ENCODE data around the gene AMZ2. TPM values are rescaled to one million over a fixed set of nuclear protein-coding genes. Genes with fewer than 3 reads are reported as not detected.
"Not testable (repeated sequence)": the region's sequence is repeated elsewhere in the genome, so short reads cannot be mapped to it uniquely, and the experiment has no call there.

The AMZ2 gene
- total RNA-seq, 1 donor from 2014 or later, result 50.5 TPM

GRCh38 chr17:68204736-68205135 is 43.1 kb upstream of the AMZ2 start:
- no peak for TF ChIP-seq CTCF (IDR thresholded peaks at IDR 0.05)
- intact Hi-C loops (cut with DNase I), result no loop called here
- Histone ChIP-seq H3K27ac (peak overlapping the region; percentile 85), H3K27me3 (peaks cover 2% of the 10 kb centered on the region), H3K4me1 (peaks cover 8% of the 10 kb centered on the region), H3K9me3 (no peaks in the 10 kb centered on the region), H3K36me3 (peaks cover under 1% of the 10 kb centered on the region), H3K4me3 (peak overlapping the region; percentile 76)
- peak; percentile 78 for DNase-seq
- ATAC-seq, result peak; percentile 40

- intact Hi-C loops (cut with DNase I), result no loop called here
- Histone ChIP-seq H3K9me3 (no peaks in the 10 kb centered on the region), H3K36me3 (peaks cover 7% of the 10 kb centered on the region), H3K27ac (peak overlapping the region; percentile 85), H3K4me1 (peaks cover 3% of the 10 kb centered on the region), H3K4me3 (peak overlapping the region; percentile 76), H3K27me3 (no peaks in the 10 kb centered on the region)
- ATAC-seq, result peak; percentile 96
- peak; percentile 96 for DNase-seq
- TF ChIP-seq CTCF (IDR thresholded peaks at IDR 0.05), result peak; percentile 86
These were observed 42.5 kb upstream of the AMZ2 start for GRCh38 chr17:68205251-68205807.

GRCh38 chr17:68205808-68206720 is 41.8 kb upstream of the AMZ2 start:
- Histone ChIP-seq H3K36me3 (peaks cover 7% of the 10 kb centered on the region), H3K27ac (peak overlapping the region; percentile 85), H3K9me3 (no peaks in the 10 kb centered on the region), H3K27me3 (no peaks in the 10 kb centered on the region), H3K4me3 (peak overlapping the region; percentile 76), H3K4me1 (no peaks in the 10 kb centered on the region)
- no peak for TF ChIP-seq CTCF (IDR thresholded peaks at IDR 0.05)
- intact Hi-C loops (cut with DNase I), result no loop called here
- ATAC-seq (peak; percentile 52), DNase-seq (peak; percentile 76)

GRCh38 chr17:68207651-68208253 is 40.1 kb upstream of the AMZ2 start:
- TF ChIP-seq CTCF (IDR thresholded peaks at IDR 0.05), result no peak
- no peak overlapping the region for H3K4me3 ChIP-seq
- H3K9me3 ChIP-seq, result no peaks in the 10 kb centered on the region
- intact Hi-C loops (cut with DNase I), result no loop called here
- H3K27ac ChIP-seq, result no peak overlapping the region
- peaks cover 7% of the 10 kb centered on the region for H3K36me3 ChIP-seq
- H3K4me1 ChIP-seq, result no peaks in the 10 kb centered on the region
- no peaks in the 10 kb centered on the region for H3K27me3 ChIP-seq
- no peak for ATAC-seq
- no peak for DNase-seq

GRCh38 chr17:68208651-68209050 is 39.2 kb upstream of the AMZ2 start:
- H3K4me3 ChIP-seq; ATAC-seq; H3K4me1 ChIP-seq; H3K27me3 ChIP-seq; H3K27ac ChIP-seq; H3K9me3 ChIP-seq; H3K36me3 ChIP-seq; DNase-seq; intact Hi-C loops (cut with DNase I): not testable (repeated sequence)

GRCh38 chr17:68209191-68209900 is 38.5 kb upstream of the AMZ2 start:
- DNase-seq; ATAC-seq; H3K9me3 ChIP-seq; H3K27ac ChIP-seq; intact Hi-C loops (cut with DNase I); H3K4me3 ChIP-seq; H3K27me3 ChIP-seq; H3K36me3 ChIP-seq; H3K4me1 ChIP-seq: not testable (repeated sequence)
